ENCODE results near the gene C7orf33.

Gene C7orf33

GRCh38 chr7:148626828-148627227, 36.3 kb downstream of the C7orf33 start:
- no peak for DNase-seq (ENCODE audit: low spot score)

GRCh38 chr7:148628011-148628410, 37.4 kb downstream of the C7orf33 start:
- no peak for DNase-seq (ENCODE audit: low spot score)

DNA sequence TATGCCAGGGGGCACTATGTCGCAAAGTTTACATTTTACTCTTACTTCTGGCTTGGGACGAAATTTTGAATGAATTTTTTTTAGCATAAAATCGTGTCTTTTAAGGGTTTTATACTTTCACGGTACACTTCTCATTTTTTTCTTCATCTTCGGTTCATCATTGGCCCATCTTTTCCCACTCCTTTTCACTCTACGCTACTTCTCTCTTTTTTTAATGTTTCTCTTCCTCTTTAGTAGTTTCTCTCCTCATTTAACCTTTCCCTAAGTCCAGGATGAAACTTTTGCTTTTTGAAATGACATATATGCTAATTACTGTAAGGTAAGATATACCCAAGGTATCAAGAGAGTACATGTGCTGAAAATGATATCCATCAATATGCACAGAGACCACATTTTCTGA, 39.5 kb downstream of the C7orf33 start:
- DNase-seq (ENCODE audit: low spot score): no peak

DNA sequence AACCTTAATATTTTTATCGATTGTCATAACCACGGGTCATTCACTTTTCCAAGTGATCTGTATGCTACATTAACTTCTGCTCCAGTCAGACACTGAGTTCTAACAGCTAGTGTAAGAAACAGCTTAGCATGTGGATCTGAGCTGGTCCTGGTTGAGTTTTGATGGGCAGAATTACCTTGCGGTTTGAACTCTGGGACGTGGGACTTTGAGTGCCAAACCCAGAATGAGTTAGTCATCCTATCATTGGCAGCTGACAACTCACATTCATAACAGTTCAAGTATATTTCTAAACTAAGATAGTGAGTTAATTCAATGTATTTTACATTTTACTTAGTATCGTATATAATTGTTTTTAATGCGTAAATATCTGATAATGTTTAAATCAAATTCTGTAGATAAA, 43.2 kb downstream of the C7orf33 start:
- no peak for DNase-seq (ENCODE audit: low spot score)

DNA sequence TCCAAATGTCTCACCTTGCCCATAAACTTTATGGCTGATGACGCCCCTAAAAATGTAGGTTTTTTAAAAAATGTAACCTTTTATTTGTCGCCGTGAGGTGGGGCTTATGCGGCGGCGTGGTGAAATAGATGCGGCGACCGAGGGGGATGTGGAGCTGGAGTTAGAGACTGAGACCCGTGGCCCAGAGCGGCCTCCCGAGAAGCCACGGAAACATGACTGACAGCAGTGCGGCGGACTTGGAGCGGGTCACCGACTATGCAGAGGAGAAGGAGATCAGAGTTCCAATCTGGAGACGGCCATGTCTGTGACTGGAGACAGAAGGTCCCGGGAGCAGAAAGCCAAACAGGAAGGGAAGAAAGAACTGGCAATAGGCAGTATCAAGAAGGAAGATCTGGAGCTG, 46.5 kb downstream of the C7orf33 start:
- DNase-seq (ENCODE audit: low spot score): no peak

DNA sequence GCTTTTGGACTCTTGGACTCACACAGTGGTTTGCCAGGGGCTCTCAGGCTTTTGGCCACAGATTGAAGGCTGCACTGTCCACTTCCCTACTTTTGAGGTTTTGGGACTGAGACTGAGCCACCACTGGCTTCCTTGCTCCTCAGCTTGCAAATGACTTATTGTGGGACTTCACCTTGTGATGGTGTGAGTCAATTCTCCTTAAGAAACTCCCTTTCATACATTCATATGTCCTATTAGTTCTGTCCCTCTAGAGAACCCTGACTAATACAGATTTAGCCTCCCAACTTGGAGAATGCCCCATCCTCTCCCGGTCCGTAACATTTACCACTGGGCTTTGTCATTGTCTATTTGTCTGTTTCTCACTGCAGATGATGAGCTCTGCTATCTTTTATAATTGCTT, 55.3 kb downstream of the C7orf33 start:
- no peak for DNase-seq (ENCODE audit: low spot score)

DNA sequence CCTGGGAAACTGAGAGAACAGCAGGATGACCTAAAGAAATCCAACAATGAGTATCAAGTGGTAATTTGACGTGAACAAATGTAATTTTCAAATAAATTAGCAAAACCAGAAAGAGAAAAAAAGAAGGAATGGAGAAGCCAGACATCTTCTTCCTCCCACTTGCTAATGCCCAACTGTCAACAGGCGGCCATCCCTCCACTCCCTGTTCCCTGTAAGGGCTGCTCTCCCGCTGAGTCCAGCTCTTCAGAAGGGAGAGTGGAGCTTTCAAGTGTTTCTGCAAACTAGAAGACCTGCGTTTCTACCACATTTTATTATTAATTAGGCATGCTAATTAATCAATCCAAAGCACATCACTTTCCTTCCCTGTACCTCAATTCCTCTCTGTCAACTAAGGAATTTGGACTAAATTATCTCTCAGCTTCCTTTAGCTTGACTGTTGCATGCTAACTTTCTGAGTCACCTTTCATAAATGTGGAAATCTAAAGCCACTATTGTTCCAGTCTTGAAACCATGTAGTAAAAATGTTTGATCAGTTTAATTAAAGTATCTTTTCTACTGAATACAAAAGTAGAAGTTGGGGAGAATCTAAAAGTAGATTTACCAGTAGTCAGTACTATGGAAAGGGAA, 59.8 kb downstream of the C7orf33 start:
- no peak for DNase-seq (ENCODE audit: low spot score)

DNA sequence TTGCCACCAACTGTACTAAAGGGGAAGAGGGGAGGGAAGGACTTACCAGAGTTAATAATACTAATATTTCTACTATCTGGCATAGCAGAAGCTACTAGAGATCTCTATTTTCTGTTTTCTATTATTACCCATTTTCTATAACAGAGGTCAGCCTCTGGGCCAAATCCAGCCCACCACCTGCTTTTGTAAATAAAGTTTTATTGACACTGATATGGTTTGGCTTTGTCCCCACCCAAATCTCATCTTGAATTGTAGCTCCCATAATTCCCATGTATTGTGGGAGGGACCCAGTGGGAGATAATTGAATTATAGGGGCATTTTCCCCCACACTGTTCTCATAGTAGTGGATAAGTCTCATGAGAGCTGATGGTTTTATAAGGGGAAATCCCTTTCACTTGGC, 62.2 kb downstream of the C7orf33 start:
- no peak for DNase-seq (ENCODE audit: low spot score)

- no peak for DNase-seq (ENCODE audit: low spot score)
These were observed 67.4 kb downstream of the C7orf33 start for GRCh38 chr7:148657929-148658328.

- DNase-seq (ENCODE audit: low spot score): no peak
These were observed 70.9 kb downstream of the C7orf33 start for GRCh38 chr7:148661471-148661870.

DNA sequence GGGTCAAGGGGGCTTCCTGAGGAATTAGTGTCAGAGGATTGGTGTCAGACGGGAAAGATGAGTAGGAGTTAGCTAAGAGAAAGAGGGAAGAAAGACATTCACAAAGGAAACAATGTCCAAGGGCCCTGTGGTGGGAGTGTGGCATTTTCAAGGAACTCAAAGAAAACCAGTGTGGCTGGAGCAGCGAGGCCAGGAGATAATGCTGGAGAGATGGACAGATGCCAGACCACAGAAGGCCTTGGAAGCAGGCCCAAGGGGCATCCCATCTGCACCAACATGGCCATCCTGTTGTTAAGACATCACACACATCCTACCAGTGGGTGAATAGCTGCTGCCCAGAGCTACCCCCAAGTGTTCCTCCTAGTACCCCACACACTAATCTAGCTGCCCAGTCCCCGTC, 72.1 kb downstream of the C7orf33 start:
- no peak for DNase-seq (ENCODE audit: low spot score)

GRCh38 chr7:148664324-148664723, 73.8 kb downstream of the C7orf33 start:
- peak; percentile 15 for DNase-seq (ENCODE audit: low spot score)

GRCh38 chr7:148665221-148665620, 74.7 kb downstream of the C7orf33 start:
- DNase-seq (ENCODE audit: low spot score): no peak
